GM20431 (cell line): ENCODE data around the gene ARHGEF16.

ENCODE experiments used
- in situ Hi-C: fragments of 300-500 bp; cut with MseI, MboI; formaldehyde crosslinking; loops from one replicate; pipeline ENCODE4 v1.15.0; 2020; ENCODE audit warnings: low sequenced_read_pairs; ENCODE audit not compliant: unreplicated experiment

The ARHGEF16 gene

GRCh38 chr1:3435666-3436065, 18.8 kb upstream of the ARHGEF16 start:
- in situ Hi-C loops = no loop called here

DNA sequence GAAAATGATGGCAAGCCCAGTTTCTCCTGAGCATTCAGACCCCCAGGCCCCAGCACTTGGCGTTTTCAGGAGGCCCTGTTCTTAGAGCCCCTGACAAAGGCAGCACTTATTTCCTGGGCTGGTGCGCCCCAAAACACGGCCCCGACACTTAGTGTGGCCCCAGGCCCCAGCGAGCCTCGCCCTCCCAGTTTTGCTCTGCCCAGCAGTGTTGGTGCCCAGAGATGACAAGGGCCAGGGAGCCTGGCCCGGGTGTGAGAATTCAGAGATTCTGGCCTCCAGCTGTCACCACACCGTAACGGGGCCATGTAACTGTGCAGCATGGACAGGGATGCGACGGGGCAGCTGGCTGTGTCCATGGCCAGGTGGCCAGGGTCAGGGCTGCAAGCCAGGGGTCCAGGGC, 18.0 kb upstream of the ARHGEF16 start:
- in situ Hi-C loops = no loop called here

DNA sequence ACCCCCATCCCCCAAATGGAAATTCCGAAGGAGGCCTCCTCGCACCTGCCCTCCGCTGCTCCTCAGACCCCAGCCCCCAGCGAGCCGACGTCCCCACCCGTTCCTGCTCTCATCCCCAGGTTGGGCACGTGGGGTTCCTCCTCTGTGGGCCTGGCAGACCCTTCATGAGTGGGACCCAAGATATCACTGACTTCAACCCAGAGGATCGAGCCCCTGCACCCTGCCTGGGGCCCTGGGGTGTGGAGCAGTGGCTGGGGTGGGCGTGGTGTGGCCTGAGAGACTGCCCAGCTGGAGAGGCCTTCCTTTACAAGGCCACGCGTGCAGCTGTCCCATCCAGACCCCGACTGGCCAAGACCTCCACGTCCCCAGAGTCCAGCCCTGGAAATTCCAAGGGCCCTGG, 17.6 kb upstream of the ARHGEF16 start:
- in situ Hi-C loops = no loop called here

DNA sequence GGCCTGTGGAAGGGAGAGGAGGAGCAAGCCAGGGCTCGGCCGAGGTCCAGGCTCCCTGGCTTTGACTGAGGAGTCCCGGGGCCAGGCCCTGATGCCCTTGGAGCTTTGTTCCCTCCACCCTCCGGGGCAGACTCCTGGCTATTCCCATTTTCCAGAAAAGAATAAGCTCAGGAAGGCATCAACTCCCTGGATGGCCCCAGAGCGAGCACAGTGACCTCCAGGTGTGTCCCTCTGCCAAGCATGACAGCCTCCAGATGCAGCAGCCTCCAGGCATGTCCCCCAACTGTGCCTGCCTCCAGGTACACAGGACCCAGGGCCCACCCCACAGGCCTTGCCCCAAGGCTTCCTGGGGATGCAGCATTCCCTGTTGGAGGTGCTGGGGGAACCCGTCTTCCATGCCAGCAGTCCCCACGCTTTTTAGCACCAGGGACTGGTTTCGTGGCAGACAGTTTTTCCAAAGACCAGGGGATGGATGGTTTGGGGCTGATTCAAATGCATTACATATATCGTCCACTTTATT, 15.7 kb upstream of the ARHGEF16 start:
- in situ Hi-C loops = no loop called here

DNA sequence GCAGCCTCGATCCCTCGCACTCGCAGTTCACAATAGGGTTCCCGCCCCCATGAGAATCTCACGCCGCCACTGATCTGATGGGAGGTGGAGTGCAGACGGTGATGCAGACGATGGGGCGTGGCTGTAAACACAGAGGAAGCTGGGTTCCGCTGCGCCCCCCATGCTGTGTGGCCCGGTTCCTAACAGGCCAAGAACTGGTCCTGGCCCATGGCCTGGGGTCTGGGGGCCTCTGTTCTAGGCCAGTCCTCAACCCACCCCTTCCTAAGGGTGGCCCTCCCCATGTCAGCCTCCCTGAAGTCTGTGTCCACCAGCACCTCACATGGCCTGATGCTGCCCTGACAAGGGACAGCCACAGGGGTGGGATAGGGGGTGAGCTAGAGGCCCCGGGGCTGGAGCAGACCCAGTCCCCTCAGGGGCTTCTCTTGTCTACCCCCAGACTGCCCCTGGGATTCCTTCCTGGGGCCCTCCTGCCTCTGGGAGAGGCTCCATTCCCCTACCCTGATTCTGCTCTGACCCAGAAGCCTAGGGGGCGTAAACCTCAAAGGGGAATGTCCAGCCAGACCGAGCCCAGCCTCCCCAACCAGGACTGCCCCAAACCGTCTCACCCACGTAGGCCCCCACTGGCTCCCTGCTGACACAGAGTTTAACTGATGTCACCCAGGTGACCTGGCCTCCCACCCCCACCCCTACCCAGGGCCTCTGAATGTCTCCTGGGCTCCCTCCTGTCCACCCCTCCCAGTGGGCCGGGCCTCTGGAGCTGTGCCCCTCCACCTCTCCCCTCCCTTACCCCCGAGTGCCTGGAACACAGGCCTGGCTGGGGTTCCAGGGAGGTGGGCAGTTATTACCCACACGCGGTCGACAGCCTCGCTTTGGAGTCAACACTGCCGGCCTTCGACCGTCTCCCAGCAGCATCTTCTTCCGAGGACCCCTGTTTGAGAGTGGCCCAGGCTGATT, 14.8 kb upstream of the ARHGEF16 start:
- in situ Hi-C loops = no loop called here

GRCh38 chr1:3440300-3440681, 14.2 kb upstream of the ARHGEF16 start:
- in situ Hi-C loops = no loop called here

- in situ Hi-C loops = no loop called here
Observed at GRCh38 chr1:3440711-3441409, 13.6 kb upstream of the ARHGEF16 start.

DNA sequence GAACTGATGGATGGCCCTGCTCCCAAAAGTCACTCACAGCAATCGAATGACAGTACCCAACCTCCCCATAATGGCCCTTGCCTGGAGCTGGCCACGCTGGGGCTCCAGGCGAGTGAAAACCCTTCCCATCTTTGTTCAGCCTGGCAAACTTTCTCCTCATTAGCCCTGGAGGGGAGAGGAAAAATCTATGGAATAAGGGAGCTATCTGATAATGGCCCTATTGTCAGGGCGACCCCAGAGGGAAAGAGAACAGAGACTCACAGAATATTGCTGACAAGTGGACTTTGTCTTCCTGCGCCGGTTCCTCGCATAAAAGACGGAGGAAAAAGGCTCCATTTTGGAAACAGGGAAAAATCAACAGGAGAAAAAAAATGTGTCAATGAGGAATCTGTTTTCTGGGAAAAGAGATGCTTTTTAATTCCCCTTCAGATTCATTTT, 13.0 kb upstream of the ARHGEF16 start:
- in situ Hi-C loops = no loop called here

DNA sequence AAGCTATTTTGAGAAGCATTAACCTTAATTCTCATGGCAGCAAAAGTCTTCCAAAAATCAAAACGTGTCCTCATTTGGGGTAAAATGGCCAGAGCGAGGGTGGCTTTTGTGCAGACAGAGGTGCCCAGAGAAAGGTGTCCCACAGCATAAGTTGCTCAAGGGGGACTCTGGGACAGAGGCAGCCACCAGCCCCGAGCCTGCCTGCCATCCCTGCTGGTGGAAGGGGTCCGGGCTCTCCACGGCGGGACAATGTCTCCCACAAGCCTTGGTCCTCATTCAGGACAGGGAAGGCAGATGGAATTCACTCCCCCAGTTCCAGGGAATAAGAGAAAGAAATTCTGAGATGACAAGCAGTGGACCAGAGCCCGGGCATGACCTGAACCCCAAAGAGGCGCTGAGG, 12.6 kb upstream of the ARHGEF16 start:
- in situ Hi-C loops = no loop called here

DNA sequence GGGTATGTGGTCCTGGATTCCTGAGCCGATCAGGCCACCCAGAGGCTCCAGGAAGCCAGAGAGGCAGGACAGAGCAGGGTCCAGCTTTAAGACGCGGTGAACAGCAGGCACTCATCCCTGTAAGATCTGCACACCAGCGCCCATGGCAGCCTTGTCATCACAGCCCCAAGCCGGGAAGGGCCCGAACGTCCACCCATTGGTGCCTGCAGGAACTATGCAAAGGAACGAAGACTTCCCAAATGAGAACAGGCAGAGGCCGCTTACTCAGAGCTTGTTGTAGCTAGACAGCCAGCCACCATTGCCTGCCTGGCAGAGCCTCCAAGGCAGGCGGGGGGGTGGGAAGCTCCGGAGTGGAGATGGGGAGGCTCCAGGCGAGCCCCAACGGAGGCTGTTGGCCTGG, 12.1 kb upstream of the ARHGEF16 start:
- in situ Hi-C loops = no loop called here

DNA sequence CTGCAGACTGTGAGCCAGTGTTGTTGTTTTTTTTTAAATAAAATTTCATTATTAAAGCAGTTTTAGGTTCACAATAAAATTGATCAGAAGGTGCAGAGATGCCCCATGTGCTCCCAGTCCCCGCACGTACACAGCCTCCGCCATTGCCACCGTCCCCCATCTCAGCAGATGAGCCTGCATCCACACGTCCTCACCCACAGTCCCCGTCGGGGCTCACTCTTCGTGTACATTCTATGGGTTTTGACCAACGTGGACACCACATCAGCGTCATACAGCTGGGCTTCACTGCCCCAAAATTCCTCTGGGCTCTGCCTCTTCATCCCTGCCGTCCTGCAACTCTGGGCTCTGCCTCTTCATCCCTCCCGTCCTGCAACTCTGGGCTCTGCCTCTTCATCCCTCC, 11.6 kb upstream of the ARHGEF16 start:
- in situ Hi-C loops = no loop called here

- in situ Hi-C loops = no loop called here
Observed at GRCh38 chr1:3443807-3444206, 10.7 kb upstream of the ARHGEF16 start.

DNA sequence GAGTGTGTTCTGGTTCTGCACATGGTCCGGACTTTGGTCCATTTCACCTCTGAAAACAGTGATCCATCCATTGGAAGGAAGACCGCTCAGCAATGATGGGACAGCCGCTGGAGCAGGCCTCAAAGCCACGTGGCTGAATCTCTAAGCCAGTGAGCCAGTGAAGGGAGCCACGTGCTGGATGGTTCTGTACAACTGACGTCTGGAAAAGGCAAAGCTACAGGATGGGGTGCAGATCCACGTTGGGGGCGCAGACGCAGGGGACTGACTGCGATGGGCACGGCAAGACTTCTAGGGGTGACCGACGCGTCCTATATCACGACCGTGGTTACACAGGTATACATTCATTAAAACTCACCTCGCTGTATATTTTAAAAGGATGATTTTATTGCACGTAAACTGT, 10.2 kb upstream of the ARHGEF16 start:
- in situ Hi-C loops = no loop called here

- in situ Hi-C loops = no loop called here
Observed at GRCh38 chr1:3444736-3445135, 9.7 kb upstream of the ARHGEF16 start.

DNA sequence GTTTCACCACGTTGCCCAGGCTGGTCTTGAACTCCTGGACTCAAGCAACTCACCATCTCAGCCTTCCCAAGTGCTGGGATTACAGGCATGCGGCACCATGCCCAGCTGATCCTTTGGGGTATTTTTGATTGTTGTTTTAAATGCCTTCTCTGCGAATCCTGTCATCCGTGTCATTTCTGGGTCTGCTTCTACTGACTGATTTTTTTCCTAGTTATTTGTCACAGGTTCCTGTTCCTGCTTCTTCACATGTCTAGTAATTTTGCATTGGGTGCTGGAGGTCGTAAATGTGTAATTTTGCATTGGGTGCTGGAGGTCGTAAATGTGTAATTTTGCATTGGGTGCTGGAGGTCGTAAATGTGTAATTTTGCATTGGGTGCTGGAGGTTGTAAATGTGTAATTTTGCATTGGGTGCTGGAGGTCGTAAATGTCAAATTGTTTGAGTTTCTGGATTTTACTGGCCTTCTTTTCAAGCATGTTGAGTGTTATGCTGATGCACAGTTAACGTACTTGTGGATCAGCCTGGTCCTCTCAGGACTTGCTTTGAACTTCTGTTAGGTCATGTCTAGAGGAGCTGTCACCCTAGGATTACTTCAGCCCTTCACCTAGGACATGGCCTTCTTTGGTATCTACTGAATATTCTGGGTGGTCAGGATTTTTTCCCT, 4.1 kb upstream of the ARHGEF16 start:
- in situ Hi-C loops = no loop called here

DNA sequence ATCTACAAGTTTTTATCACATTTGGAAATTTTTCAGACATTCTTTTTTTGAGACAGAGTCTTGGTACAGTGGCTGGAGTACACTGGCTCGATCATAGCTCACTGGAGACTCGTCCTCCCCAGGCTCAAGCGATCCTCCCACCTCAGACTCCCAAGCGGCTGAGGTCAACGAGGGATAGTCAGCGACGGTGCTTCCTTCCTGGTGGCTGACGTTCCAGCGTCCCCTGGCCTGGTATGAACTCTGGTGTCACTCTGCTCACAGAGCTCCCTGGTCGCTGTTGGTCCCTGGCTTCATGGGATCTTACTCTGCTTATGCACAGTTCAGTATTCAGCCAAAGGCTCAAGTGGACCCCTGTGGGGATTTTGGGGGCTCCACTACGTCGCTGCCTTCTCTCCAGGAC, 3.5 kb upstream of the ARHGEF16 start:
- in situ Hi-C loops = no loop called here

GRCh38 chr1:3451994-3452865, 2.2 kb upstream of the ARHGEF16 start:
- in situ Hi-C loops = no loop called here

- in situ Hi-C loops = no loop called here
Observed at GRCh38 chr1:3452866-3453175, 1.6 kb upstream of the ARHGEF16 start.

DNA sequence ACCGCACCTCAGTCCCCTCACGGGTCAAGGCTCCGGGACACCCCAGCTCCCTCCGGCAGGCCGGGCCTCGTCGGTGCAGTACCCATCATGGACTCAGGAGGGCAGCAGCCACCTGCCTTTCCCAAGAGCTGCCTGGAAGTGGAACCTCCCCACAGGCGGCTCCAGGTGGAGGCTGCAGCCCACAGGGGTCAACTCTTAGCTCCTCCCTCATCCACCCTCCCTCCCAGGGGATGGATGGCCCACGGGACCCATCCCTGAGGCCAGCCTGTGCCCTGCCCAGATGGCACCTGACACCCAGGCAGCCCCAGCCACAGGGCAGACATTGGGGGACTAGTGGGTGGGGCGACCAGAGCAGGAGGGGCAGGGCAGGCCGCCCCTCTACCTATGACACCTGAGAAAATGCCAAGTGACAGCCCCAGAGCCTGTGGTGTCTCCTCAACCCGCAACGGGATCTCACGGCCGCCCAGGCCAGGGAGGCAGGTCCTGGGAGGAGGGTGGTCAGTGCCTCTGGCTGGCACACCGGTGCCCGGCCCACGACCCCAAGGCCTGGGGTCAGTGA, 1.2 kb upstream of the ARHGEF16 start:
- in situ Hi-C loops = no loop called here
